ENCODE data around the gene COPA. TPM values are rescaled to one million over a fixed set of nuclear protein-coding genes. Genes with fewer than 3 reads are reported as not detected.
A peak's percentile ranks its signal among the peaks of the same experiment; 100 is the strongest.
"Not testable (repeated sequence)": the region's sequence is repeated elsewhere in the genome, so short reads cannot be mapped to it uniquely, and the experiment has no call there.

The COPA gene
- 100 to 1,000 TPM; 153 to 165 TPM for total RNA-seq
- long read RNA-seq, full-length matches to known transcripts, result 76 of 124 reads
- long read RNA-seq, partial matches to known transcripts, result 45 of 124 reads
- long read RNA-seq, other reads (novel, unspliced or antisense), result 3 of 124 reads

DNA sequence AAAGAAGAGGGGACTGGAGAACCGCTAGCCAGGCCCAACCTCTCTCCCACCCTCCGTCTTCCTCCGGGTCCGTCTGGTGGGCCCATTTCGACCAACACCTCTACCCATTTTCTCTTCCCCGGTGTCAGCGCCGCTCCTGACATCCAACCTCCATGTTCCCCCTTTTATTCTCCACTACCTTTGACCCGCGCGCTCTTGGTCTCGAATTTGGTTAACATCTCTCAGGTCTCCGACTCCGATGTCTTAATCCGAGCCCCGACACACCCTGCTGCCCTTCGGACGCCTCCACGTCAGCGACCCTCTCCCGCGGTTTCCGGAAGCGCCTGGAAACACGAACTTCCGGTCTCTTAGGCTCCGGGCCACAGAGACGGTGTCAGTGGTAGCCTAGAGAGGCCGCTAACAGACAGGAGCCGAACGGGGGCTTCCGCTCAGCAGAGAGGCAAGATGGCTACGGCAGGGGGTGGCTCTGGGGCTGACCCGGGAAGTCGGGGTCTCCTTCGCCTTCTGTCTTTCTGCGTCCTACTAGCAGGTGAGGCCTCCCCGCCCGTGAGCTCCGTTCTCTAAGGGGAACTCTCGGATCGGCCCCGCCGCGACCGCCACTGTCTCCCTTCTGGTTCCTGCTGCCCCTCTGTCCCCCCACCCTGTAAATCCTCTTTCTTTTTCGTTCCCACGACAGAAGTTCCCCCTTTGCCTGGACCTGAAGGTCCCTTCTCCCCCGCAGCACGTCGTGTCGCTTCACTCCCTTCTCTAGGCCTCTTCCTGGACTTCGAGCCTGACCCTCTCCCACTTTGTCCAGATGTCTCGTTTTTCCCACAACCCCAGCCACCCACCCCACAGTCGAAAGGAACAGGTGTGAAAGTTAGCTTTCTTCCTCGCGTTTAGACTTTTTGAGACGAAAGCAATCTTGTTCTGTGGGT lies at the start of gene COPA, which contains the start of gene NCSTN:
Gene COPA (minus strand): TSS at position 298 of the 917 bp plus-strand sequence. CDS start 80 bp downstream, at position 218.
Gene NCSTN (plus strand): TSS at position 431 of the 917 bp plus-strand sequence. CDS start 14 bp downstream, at position 445.
- DNase-seq (peak; percentile 94), ATAC-seq (peak; percentile 97)
- intact Hi-C loops (cut with DNase I, micrococcal nuclease), result no loop called here

DNA sequence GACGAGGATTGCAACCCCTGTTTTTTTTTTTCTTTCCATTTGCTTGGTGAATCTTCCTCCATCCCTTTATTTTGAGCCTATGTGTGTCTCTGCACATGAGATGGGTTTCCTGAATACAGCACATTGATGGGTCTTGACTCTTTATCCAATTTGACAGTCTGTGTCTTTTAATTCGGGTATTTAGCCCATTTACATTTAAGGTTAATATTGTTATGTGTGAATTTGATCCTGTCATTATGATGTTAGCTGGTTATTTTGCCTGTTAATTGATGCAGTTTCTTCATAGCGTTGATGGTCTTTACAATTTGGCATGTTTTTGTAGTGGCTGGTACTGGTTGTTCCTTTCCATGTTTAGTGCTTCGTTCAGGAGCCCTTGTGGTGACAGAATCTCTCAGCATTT lies 45.4 kb upstream of the COPA start:
- ATAC-seq; DNase-seq; intact Hi-C loops (cut with DNase I, micrococcal nuclease): not testable (repeated sequence)

DNA sequence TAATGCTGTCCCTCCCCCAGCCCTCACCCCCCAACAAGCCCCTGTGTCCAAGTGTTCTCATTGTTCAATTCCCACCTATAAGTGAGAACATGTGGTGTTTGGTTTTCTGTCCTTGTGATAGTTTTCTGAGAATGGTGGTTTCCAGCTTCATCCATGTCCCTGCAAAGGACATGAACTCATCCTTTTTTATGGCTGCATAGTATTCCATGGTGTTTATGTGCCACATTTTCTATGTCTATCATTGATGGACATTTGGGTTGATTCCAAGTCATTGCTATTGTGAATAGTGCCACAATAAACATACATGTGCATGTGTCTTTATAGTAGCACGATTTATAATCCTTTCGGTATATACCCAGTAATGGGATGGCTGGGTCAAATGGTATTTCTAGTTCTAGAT lies 41.8 kb upstream of the COPA start:
- ATAC-seq; intact Hi-C loops (cut with DNase I, micrococcal nuclease); DNase-seq: not testable (repeated sequence)

DNA sequence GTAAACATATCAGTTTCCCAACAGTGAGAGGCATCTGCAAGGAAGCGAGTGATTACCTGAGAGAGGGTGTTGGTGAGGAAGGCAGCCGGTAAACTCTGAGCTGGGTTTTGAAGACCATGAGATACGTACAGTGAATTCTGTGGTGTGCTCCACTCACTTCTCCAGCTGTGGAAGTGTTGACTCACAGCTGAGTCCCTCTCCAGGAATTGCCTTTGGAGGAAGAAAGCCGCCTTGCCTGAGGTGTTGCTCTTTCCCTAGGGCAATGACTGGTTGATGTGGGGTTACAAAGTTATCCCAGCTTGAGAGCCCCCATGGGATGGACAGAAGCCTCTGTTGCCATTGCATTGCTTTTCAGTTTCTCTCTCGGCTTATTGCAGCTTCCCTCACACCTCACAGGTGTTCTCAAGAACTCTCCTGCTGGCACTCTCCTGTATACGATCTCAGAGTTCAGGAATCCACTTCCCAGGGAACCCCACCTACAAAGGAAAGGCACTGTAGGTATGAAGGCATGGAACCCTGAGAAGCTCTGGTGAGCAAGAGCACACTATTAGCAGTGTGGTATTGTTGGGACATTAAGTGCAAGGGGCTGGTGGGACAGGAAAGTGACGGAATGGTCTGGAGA lies 34.6 kb upstream of the COPA start:
- ATAC-seq (no peak), DNase-seq (no peak)
- intact Hi-C loops (cut with DNase I, micrococcal nuclease), result no loop called here

DNA sequence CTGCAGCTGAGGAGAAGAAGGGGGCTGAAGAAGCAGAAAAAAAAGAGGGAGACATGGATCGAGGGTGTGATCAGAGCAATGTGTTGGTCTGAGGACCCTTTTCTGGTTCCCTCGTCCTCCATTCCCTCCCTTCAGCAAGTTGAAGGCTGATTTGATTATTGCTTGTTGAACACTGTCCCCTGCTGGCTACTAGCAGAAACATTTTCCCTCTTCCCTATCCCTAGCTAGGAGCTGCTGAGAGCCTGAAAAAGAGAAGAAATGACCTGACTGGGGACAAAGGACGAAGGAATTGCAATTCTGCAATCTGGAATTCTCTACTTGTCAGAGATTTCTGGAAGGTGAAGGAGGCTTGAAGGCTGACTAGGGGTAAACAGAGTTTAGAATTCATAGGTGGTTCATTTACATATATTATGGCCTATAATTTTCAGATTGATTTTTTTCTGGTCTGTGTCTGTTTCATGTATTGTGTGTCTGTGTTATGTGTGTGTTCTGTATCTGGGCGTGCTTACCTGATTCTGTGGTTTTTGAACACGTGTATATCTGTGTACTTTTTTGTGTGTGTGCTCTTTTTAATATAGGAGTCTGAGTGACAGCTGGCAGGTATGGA lies 33.6 kb upstream of the COPA start:
- intact Hi-C loops (cut with DNase I, micrococcal nuclease), result no loop called here
- peak; percentile 83 for ATAC-seq
- DNase-seq, result no peak

DNA sequence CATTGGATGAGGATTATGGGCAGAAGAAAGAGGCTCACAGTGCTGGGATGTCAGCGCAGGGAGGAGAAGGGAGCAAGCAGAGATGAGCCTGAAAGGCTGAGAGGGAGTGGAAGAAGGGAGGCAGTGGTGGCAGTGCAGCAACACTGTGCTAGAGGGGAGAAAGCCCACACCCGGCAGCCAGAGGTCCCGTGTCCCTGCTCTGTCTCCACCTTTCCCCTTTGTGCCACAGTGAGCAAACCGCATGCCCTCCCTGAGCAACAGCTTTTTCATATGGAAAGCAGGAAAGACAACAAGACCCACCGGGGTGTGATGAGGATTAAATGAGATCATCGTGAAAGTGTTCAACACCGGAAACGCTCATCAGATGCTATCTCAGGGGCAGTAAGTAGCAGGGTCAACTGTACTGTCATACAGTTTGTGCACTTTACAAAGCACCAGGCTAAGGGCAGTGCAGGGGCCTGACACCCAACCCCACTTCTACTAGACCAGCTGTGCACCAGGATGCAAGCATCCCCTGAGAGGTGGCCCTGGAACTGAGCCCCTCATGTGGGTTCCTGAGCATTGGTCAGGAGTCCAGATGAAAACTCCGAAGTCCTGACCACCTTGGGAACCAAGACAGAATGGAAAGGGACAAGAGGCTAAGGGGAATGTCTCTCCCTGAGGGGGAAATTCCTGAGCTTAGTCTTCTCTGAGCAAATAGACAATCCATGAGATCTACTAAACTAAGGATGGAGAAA lies 32.9 kb upstream of the COPA start:
- intact Hi-C loops (cut with DNase I, micrococcal nuclease), result no loop called here
- DNase-seq, result no peak
- ATAC-seq, result no peak

DNA sequence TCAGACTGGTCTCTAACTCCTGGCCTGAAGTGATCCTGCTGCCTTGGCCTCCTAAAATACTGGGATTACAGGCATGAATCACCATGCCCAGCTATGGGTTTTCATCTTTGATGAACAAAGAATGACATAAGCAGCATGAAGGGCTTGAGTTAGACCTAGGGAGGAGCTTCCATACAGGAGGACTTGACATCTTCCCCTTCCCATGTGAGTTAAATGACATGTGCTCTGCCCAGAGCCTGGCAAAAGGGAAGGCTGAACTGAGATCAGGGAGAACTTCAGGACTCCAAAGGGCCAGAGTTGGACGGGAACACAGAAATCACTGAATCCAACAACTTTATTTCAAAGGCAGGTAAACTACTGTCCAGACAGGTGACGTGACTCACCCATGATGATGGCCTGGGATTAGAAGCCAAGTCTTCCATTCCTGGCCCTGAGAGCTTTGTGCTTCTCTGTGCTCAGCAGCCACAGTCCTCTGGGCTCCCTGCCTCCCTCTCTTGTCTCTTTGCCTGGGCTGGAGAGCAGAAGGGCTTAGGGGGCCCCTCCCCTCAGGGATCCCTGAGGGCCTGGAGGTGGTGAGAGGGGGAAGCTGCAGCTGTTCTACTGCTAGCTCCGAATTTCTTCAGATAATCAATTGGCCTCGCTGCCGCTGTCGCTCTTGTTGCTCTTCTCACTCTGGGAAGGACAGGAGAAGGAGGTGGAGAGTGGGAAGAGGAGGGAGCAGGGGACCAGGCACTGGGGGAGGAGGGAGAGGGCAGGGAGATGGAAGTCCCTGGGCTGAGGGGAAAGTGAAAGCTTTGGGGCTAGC lies 31.5 kb upstream of the COPA start:
- intact Hi-C loops (cut with DNase I, micrococcal nuclease), result no loop called here
- ATAC-seq (no peak), DNase-seq (no peak)

DNA sequence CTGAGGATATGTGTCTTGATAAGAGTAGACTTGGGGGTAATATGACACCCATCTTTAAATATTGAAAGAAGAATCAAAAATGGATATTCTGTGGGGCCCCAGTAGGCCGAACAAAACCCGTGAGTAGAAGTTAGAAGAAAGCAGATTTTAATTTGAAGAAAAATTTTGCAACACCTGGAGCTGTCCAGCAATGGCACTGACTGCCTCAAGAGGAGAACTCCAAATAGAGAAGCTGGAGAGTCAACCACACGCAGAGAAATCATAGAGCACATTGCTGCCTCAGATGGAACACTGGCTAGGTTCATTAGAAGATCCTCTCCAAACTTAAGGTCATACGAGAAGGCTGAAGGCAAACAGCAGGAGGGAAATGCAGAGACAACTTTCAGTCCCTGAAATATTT lies 30.6 kb upstream of the COPA start:
- no peak for ATAC-seq
- no peak for DNase-seq
- intact Hi-C loops (cut with DNase I, micrococcal nuclease), result no loop called here

DNA sequence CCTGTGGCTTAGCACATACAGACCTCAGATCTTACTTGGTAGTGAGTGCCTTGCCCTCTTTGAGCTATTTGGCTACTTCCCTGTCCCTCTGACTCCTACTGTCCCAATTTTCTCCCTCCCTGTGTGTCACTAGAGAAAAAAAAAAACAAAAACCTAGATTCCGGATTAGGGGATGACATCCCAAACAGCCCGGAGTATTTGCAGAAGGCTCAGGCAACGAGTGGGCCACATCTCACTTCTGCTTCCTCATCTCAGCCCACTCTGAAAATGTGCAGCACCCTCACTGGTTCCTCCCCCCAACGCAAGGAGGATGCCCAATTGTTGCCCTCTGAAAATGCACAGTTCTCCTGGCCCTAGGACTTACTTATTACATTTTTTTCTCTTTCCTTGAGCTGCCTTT lies 28.7 kb upstream of the COPA start:
- no peak for ATAC-seq
- DNase-seq, result no peak
- intact Hi-C loops (cut with DNase I, micrococcal nuclease), result no loop called here

DNA sequence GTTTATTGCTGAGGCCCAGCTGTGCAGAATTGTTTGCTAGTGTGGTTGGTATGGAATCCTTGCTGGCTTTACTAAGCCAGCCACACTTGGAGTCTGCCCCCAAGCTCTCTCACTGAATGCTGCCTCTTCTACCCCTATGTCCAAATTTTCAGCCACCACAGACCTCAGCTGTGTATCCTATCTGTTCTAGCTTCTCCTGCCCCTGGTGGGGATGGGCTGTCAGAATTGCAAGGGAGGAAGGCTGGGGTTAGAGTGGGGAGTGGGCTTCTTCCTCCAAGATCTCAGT lies 28.2 kb upstream of the COPA start:
- ATAC-seq, result no peak
- no peak for DNase-seq
- intact Hi-C loops (cut with DNase I, micrococcal nuclease), result no loop called here

DNA sequence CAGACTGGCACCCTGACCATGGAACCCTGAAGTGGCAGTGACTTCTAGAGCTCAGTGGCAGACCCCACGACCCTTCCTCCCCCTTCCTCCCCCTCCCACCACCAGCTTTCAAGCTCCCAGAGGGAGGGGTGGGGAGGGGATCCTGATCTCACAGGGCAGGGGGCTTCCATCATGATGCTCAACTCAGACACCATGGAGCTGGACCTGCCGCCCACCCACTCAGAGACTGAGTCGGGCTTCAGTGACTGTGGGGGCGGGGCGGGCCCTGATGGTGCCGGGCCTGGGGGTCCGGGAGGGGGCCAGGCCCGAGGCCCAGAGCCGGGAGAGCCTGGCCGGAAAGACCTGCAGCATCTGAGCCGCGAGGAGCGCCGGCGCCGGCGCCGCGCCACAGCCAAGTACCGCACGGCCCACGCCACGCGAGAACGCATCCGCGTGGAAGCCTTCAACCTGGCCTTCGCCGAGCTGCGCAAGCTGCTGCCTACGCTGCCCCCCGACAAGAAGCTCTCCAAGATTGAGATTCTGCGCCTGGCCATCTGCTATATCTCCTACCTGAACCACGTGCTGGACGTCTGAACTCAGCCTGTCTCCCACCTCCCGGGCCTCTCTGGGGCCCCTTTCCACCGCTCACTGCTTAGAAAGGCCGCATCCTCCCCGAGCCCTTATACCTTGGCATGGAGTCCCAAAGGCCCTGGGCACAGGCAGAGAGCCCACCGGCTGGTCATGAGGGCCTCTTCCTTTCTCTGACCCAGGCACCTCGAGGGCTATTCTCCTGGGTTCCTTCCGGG lies 27.7 kb upstream of the COPA start:
- ATAC-seq, result no peak
- intact Hi-C loops (cut with DNase I, micrococcal nuclease), result no loop called here
- no peak for DNase-seq

DNA sequence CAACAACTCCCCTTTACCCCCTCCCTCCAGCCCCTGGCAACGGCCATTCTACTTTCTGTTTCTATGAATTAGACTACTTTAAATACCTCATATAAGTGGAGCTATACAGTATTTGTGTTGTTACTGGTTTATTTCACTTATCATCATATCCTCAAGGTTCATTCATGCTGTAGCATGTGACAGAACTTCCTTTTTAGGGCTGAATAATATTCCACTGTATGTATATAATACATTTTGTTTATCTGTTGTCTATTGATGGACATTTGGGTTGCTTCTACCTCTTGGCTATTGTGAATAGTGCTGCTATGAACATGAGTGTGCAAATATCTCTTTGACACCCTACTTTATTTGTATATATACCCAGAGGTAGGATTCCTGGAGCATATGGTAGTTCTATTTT lies 26.0 kb upstream of the COPA start:
- ATAC-seq, result no peak
- no peak for DNase-seq
- intact Hi-C loops (cut with DNase I, micrococcal nuclease), result no loop called here

DNA sequence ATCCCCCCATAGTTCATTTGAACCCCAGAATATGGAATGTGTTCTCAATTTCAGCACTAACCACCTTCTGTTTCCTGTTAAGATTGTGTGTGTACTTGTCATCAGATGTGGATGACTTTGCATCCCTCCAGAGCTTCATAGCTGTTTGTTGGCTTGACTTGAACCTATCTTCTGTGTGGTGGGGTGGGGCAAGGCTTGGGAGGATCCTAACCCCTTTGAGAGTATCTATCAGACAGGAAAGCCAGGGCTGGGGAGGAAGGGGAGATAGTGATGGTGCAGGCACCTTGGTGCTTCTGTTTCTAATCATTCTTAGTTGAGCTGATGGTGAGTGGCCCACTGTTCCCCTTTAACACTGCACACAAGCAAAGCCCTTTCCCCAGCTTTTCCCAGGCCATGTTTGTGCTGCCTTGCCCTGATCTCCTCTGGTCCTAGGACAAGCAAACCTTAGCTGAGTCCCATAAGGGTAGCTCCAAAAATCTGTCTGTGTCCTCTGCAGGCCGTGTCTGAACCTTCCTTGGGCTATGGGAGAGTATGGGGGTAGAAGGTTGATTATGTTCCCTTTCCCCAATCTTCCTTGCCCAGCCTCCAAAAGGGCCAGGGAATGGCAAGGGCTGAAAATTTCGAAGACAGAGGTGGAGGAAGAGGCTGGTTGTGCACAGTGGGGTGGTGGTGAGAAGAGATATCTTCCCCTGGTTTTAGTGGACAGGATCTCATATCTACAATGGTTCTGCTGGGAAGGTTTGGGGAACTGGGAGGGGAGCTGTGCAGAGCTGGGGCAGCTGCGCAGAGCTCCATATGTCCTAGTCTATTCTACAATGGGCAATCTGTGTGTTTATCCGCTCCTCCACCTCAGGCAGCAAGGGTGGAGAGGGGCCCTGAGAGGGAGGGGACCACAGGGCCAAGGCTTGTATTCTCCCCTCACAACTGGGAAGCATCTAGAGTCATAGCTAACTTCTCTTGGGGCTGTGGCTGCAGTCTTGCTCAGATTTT lies 25.2 kb upstream of the COPA start:
- ATAC-seq (no peak), DNase-seq (no peak)
- intact Hi-C loops (cut with DNase I, micrococcal nuclease), result no loop called here

DNA sequence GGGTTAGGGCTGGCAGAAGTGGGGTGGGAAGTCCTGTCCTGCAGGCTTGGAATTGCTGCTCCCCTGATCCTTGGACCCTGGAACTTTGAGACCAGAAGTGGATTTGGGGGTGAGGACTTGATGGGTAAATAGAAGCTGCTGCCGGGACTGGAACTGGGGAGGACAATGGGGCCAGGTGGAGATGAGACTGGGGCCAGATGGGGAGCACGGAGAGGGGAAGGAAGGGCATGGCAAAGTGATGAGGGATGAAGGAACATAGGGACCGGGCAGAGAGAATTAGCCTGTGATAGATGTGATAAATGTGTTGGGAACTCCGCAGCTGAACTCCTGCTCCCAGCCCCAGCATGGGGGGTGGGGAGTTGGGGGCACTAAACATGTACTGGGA lies 24.5 kb upstream of the COPA start:
- intact Hi-C loops (cut with DNase I, micrococcal nuclease), result no loop called here

DNA sequence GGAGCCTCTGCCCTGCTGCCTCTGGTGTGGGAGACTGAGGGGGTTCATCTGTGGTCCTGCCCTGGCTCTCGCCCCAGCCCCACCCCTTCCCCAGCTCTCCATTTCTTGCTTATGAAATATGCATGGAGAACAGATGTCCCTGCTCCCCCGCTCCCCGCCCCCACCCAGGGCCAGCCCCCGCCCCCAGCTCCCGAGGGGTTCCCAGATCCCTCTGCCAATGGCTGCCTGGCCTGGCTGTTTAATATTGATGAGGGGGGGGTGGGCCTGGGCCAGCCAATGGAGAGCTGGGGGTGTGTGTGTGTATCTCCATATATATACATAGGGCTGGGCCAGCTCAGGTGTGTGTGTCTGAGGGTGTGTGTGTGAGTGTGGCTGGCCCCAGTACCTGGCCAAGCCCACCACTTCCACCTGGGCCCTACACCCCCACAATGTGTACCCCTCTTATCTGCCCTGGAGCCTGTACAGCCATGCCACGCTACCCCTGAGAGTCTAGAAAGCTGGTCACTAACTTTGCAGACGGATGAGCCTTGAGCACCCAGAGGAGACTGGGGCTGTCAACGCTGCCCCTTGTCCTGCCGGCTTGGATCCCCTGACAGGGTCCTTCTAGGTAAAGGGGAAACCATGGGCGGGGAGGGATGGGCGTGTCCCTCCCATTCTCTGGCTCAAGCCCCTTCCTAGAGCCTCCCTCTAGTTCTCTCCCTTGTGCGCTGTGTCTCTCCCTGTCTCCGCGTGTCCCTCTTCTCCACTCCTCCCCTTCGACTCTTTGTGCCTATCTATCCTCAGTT lies 23.9 kb upstream of the COPA start, which contains the start of gene NHLH1:
Gene NHLH1 (plus strand): TSS at position 341 of the 785 bp plus-strand sequence. CDS start 3,661 bp downstream, outside the sequence.
- ATAC-seq (no peak), DNase-seq (no peak)
- intact Hi-C loops (cut with DNase I, micrococcal nuclease), result no loop called here

More for the DNA sequence above, 24.5 kb upstream of the COPA start:
- DNase-seq, result no peak
- ATAC-seq, result no peak

DNA sequence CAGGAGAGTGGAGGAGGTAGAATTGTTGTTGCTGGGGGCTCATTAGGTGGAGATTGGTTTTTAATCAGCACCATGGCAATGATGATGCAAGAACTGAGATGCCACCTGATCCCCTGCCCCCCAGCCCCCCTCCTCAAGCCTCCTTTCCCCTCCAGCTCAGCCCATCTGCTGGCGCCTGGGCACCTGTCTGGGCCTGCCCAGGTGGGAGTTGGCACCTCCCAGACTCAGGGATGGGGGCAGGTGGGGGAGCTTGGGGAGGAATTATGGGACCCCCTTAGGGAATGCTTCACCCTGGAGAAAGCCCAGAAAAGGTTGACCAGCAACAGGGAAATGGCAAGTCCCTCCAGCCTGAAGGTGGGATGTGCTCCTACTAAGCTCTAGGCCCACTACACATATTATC lies 22.3 kb upstream of the COPA start:
- ATAC-seq (no peak), DNase-seq (no peak)
- intact Hi-C loops (cut with DNase I, micrococcal nuclease), result no loop called here

Measured in left colon (tissue), 2 donors.